ENCODE measurements around the gene MCRIP2.

The MCRIP2 gene

DNA sequence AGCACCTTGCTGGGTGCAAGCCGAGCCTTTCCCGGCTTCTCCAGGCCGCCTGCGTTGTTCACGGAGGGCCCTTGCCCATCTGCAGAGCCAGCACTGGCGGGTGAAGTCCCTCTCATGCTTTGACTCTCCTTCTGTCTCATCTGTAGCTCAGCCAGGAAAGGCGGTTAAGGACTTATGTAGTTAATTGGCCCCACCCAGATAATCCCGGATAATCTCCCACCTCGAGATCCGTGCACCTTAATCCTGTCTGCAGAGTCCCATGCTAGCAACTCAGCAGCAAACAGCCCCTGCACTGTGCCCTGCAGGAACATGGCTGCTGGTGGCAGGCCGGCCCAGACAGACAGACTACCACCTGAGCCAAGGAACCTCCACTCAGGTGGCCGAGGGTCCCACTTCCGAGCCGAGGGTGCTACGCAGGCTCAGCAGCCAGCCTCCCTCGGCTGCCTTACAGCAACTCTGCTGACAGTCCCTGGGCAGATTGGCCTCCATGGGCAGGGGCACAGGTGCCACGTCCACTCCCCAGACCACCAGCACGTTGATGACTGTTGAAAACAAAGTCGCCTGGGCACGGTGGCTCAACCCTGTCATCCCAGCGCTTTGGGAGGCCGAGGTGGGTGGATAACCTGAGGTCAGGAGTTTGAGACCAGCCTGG is 34.8 kb upstream of the MCRIP2 start:
- Histone ChIP-seq H3K36me3 (ENCODE audit: insufficient read depth, low read length) (no peaks in the 10 kb centered on the region), H3K4me1 (ENCODE audit: insufficient read depth, low read length, poor library complexity, severe bottlenecking) (no peaks in the 10 kb centered on the region), H3K4me3 (ENCODE audit: low read length, poor library complexity, severe bottlenecking) (no peak overlapping the region), H2AFZ (ENCODE audit: low read length) (no peak overlapping the region), H4K20me1 (ENCODE audit: insufficient read depth, low read length, poor library complexity, severe bottlenecking) (no peaks in the 10 kb centered on the region), H3K4me2 (ENCODE audit: low read depth, low read length, poor library complexity, severe bottlenecking) (no peak overlapping the region), H3F3A (ENCODE audit: low read depth) (no peaks in the 10 kb centered on the region), H3K79me2 (ENCODE audit: insufficient read depth, low read length) (0 out of 2 replicates have a peak, but pooled peaks cover 2% of the 10 kb centered on the region), H3K9me3 (ENCODE audit: insufficient read depth, low read depth, low read length) (no peaks in the 10 kb centered on the region), H3K27me3 (ENCODE audit: insufficient read depth, low read length, poor library complexity, severe bottlenecking) (no peaks in the 10 kb centered on the region), H3K9ac (ENCODE audit: low read depth, low read length, poor library complexity, severe bottlenecking) (no peak overlapping the region), H3K9me2 (replicated peaks; ENCODE audit: low read depth, low read length) (no peaks in the 10 kb centered on the region)
- no peak for TF ChIP-seq EZH2phosphoT487 (IDR thresholded peaks at IDR 0.05; ENCODE audit: borderline replicate concordance)
- TF ChIP-seq, protein P1, sequence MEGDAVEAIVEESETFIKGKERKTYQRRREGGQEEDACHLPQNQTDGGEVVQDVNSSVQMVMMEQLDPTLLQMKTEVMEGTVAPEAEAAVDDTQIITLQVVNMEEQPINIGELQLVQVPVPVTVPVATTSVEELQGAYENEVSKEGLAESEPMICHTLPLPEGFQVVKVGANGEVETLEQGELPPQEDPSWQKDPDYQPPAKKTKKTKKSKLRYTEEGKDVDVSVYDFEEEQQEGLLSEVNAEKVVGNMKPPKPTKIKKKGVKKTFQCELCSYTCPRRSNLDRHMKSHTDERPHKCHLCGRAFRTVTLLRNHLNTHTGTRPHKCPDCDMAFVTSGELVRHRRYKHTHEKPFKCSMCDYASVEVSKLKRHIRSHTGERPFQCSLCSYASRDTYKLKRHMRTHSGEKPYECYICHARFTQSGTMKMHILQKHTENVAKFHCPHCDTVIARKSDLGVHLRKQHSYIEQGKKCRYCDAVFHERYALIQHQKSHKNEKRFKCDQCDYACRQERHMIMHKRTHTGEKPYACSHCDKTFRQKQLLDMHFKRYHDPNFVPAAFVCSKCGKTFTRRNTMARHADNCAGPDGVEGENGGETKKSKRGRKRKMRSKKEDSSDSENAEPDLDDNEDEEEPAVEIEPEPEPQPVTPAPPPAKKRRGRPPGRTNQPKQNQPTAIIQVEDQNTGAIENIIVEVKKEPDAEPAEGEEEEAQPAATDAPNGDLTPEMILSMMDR (conservative IDR thresholded peaks at IDR 0.05; ENCODE audit: low read length): no peak

DNA sequence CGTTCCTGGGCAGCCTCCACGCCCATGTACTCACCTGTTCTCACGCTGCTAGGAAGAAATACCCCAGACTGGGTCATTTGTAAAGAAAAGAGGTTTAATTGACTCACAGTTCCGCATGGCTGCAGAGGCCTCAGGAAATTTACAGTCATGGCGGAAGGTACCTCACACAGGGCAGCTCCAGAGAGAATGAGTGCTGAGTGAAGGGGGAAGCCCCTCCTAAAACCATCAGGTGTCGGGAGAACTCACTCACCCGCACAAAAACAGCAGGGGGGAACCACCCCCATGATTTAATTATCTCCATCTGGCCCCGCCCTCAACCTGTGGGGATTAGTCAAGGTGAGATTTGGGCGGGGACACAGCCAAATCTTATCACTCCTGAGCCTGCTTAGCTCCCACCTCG is 33.6 kb upstream of the MCRIP2 start:
- no peak overlapping the region for H3K4me3 ChIP-seq (ENCODE audit: low read length, poor library complexity, severe bottlenecking)
- no peaks in the 10 kb centered on the region for H3K27me3 ChIP-seq (ENCODE audit: insufficient read depth, low read length, poor library complexity, severe bottlenecking)
- H3K9ac ChIP-seq (ENCODE audit: low read depth, low read length, poor library complexity, severe bottlenecking): no peak overlapping the region
- no peaks in the 10 kb centered on the region for H3K36me3 ChIP-seq (ENCODE audit: insufficient read depth, low read length)
- H3K4me1 ChIP-seq (ENCODE audit: insufficient read depth, low read length, poor library complexity, severe bottlenecking): no peaks in the 10 kb centered on the region
- no peak for TF ChIP-seq EZH2phosphoT487 (IDR thresholded peaks at IDR 0.05; ENCODE audit: borderline replicate concordance)
- TF ChIP-seq, protein P1 (conservative IDR thresholded peaks at IDR 0.05; ENCODE audit: low read length): no peak
- H2AFZ ChIP-seq (ENCODE audit: low read length): no peak overlapping the region
- H3F3A ChIP-seq (ENCODE audit: low read depth): no peaks in the 10 kb centered on the region
- H4K20me1 ChIP-seq (ENCODE audit: insufficient read depth, low read length, poor library complexity, severe bottlenecking): no peaks in the 10 kb centered on the region
- no peaks in the 10 kb centered on the region for H3K9me3 ChIP-seq (ENCODE audit: insufficient read depth, low read depth, low read length)
- H3K4me2 ChIP-seq (ENCODE audit: low read depth, low read length, poor library complexity, severe bottlenecking): no peak overlapping the region
- H3K79me2 ChIP-seq (ENCODE audit: insufficient read depth, low read length): 0 out of 2 replicates have a peak, but pooled peaks cover 2% of the 10 kb centered on the region
- H3K9me2 ChIP-seq (replicated peaks; ENCODE audit: low read depth, low read length): no peaks in the 10 kb centered on the region

DNA sequence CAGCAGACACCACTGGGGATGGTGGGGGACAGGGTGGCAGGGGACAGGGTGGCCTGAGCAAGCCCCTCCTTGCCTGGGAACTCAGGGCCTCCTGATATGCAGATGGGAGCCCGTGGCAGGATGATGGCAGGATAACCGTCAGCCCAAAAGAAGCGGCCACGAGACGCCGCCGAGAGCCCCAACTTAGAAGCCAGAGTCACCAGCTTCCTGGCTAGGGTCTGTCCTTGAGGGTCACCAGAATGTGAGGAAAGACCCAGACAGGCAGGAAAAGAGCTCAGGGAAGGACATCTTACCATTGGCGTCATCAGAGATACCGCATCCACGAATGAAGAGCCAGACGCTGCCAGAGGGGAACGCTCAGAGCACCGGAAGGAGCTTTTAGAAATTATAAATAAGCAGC is 32.3 kb upstream of the MCRIP2 start:
- no peak for TF ChIP-seq EZH2phosphoT487 (IDR thresholded peaks at IDR 0.05; ENCODE audit: borderline replicate concordance)
- TF ChIP-seq, protein P1 (conservative IDR thresholded peaks at IDR 0.05; ENCODE audit: low read length): no peak
- Histone ChIP-seq H4K20me1 (ENCODE audit: insufficient read depth, low read length, poor library complexity, severe bottlenecking) (no peaks in the 10 kb centered on the region), H3K9me2 (replicated peaks; ENCODE audit: low read depth, low read length) (no peaks in the 10 kb centered on the region), H3K9me3 (ENCODE audit: insufficient read depth, low read depth, low read length) (no peaks in the 10 kb centered on the region), H3K4me1 (ENCODE audit: insufficient read depth, low read length, poor library complexity, severe bottlenecking) (no peaks in the 10 kb centered on the region), H3F3A (ENCODE audit: low read depth) (no peaks in the 10 kb centered on the region), H3K4me3 (ENCODE audit: low read length, poor library complexity, severe bottlenecking) (no peak overlapping the region), H2AFZ (ENCODE audit: low read length) (no peak overlapping the region), H3K9ac (ENCODE audit: low read depth, low read length, poor library complexity, severe bottlenecking) (no peak overlapping the region), H3K4me2 (ENCODE audit: low read depth, low read length, poor library complexity, severe bottlenecking) (no peak overlapping the region), H3K27me3 (ENCODE audit: insufficient read depth, low read length, poor library complexity, severe bottlenecking) (no peaks in the 10 kb centered on the region), H3K79me2 (ENCODE audit: insufficient read depth, low read length) (0 out of 2 replicates have a peak, but pooled peaks cover 2% of the 10 kb centered on the region), H3K36me3 (ENCODE audit: insufficient read depth, low read length) (no peaks in the 10 kb centered on the region)

All from Loucy (cell line).